Subcutaneous abdominal adipose tissue (tissue), 5 donors: ENCODE results near the gene SMAD5.
A peak's percentile ranks its signal among the peaks of the same experiment; 100 is the strongest.

Source experiments
- H3K27ac ChIP-seq: one replicate; pipeline ENCODE4 v1.7.0; 2013; ENCODE audit warnings: low read depth, mild to moderate bottlenecking, inconsistent platforms, low read length, moderate library complexity
- H3K27me3 ChIP-seq, 5 donors: one replicate each; pipeline ENCODE4 v1.7.0; 2013; ENCODE audit warnings: low read length in 5 of 5, inconsistent platforms in 1 of 5; ENCODE audit not compliant: control insufficient read depth in 5 of 5, insufficient read depth in 4 of 5
- H3K36me3 ChIP-seq, 5 donors: one replicate each; pipeline ENCODE4 v1.7.0; 2013; ENCODE audit warnings: low read length in 5 of 5; ENCODE audit not compliant: control insufficient read depth in 5 of 5, insufficient read depth in 5 of 5
- H3K4me1 ChIP-seq, 5 donors: one replicate each; pipeline ENCODE4 v1.7.0; 2013; ENCODE audit warnings: low read length in 5 of 5, mild to moderate bottlenecking in 3 of 5, moderate library complexity in 1 of 5; ENCODE audit not compliant: control insufficient read depth in 5 of 5, insufficient read depth in 5 of 5
- H3K4me3 ChIP-seq, 5 donors: one replicate each; pipeline ENCODE4 v1.7.0; 2013; ENCODE audit warnings: low read length in 5 of 5, low read depth in 1 of 5
- H3K9ac ChIP-seq, 5 donors: one replicate each; pipeline ENCODE4 v1.7.0; 2013; ENCODE audit warnings: low read length in 5 of 5, mild to moderate bottlenecking in 4 of 5, moderate library complexity in 3 of 5
- H3K9me3 ChIP-seq, 5 donors: one replicate each; pipeline ENCODE4 v1.7.0; 2013; ENCODE audit warnings: low read length in 5 of 5; ENCODE audit not compliant: control insufficient read depth in 5 of 5
- donor health status: healthy.
- donor health status: healthy.
- donor health status: healthy.
- donor health status: healthy.
- donor health status: healthy.

SMAD5 gene

DNA sequence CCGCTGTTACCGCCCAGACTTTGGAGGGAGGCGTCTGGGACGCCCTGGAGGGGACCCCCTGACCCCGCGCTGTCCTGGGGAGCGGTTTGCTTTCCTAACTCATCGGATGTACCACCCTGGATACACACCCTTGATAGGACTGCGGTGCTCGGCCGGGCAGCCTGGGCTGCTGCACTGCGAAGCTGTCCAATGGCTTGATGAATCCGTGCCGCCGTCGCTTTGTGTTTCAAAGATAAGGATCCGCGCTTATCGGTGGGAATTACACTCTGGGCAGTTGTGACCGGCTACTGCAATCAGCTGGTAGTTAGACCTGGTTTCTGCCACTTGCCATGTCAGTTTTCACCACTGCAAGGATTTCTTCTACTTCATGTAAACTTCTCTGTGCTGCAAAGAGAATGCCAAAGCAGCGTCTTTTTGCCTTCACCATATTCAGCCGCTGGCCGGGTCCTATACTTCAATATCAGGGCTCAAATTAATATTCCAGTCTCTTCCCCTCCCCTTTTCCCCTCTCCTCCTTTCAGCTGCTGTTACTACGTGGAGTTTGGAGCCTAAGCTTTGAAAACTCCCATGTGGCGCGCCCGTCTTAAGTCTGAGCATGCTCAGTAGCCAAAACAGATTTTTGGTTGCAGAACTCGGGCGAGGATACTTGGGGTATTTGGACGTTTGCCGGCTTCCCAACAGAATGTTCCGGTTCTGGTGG is 727 bp downstream of the SMAD5 start:
- Histone ChIP-seq H3K9me3 (no peaks in the 10 kb centered on the region), H3K4me3 (peak overlapping the region; percentile 78 to 97 (median 94)), H3K4me1 (peaks cover 2 to 42% (median 32%) of the 10 kb centered on the region in 5 donors), H3K9ac (peak overlapping the region; percentile 94 to 99 (median 99)), H3K27me3 (peaks cover 0 to 3% (median 0%) of the 10 kb centered on the region in 5 donors), H3K27ac (peak overlapping the region; percentile 92), H3K36me3 (no peaks in the 10 kb centered on the region)

- Histone ChIP-seq H3K4me1 (peaks cover 2 to 42% (median 33%) of the 10 kb centered on the region in 5 donors), H3K9me3 (no peaks in the 10 kb centered on the region), H3K27me3 (peaks cover 0 to 3% (median 0%) of the 10 kb centered on the region in 5 donors), H3K27ac (peak overlapping the region; percentile 92), H3K4me3 (peak overlapping the region; percentile 78 to 97 (median 94)), H3K36me3 (no peaks in the 10 kb centered on the region), H3K9ac (peak overlapping the region; percentile 94 to 99 (median 99))
These were observed 1.3 kb downstream of the SMAD5 start for GRCh38 chr5:136133922-136134379.

DNA sequence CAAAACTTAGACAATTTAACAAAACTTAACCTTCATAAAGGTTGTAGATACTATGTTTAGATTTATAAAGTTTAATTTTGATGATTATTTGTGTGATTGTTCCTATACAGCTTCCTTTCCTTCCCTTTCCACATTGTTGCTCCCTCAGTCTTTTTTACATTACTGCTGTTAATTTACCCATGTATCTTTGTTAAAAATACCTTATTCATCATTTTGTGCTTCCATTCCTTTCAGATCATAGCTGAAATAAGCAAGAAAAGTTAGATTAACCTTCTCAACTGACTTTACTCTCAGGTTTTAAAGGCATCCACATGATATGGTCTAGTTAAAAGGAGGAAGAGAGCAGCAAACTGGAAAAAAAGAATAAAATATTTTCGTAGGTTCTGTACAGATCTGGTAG is 2.0 kb downstream of the SMAD5 start:
- Histone ChIP-seq H3K36me3 (no peaks in the 10 kb centered on the region), H3K27ac (peak overlapping the region; percentile 60), H3K4me3 (peak overlapping the region in 2 of 5 donors; percentile 12 to 96), H3K9ac (peak overlapping the region; percentile 40 to 99 (median 61)), H3K4me1 (peaks cover 2 to 43% (median 35%) of the 10 kb centered on the region in 5 donors), H3K9me3 (no peaks in the 10 kb centered on the region), H3K27me3 (no peaks in the 10 kb centered on the region)

DNA sequence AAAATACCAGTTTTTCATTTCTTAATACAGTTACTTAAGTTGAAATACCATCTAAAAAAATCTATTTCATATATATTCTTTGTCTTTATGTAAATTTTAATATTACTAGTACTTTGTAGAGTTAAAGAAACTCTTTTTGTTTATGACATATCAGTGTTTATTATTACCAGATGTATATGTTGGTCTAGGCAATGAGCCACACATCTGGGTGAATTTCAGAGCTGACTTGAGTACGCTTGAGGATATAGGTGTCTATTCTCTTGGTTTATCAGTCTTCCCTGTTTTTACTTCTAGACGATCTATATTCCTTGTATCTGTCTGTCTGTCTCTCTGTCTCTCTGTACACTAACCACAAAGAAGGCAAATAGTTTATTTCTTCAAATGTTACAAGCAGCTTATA is 2.9 kb downstream of the SMAD5 start:
- Histone ChIP-seq H3K4me1 (peaks cover 2 to 46% (median 41%) of the 10 kb centered on the region in 5 donors), H3K36me3 (no peaks in the 10 kb centered on the region), H3K9ac (peak overlapping the region in 3 of 5 donors; percentile 61 to 99 (median 66)), H3K9me3 (no peaks in the 10 kb centered on the region), H3K27ac (no peak overlapping the region), H3K27me3 (no peaks in the 10 kb centered on the region), H3K4me3 (no peak overlapping the region)

- peaks cover 2 to 44% (median 35%) of the 10 kb centered on the region in 5 donors for H3K4me1 ChIP-seq
- no peaks in the 10 kb centered on the region for H3K9me3 ChIP-seq
- no peak overlapping the region for H3K27ac ChIP-seq
- H3K36me3 ChIP-seq: no peaks in the 10 kb centered on the region
- no peak overlapping the region for H3K4me3 ChIP-seq
- peak overlapping the region in 2 of 5 donors; percentile 1 to 27 for H3K9ac ChIP-seq
- no peaks in the 10 kb centered on the region for H3K27me3 ChIP-seq
These were observed 5.0 kb downstream of the SMAD5 start for GRCh38 chr5:136137497-136138220.

DNA sequence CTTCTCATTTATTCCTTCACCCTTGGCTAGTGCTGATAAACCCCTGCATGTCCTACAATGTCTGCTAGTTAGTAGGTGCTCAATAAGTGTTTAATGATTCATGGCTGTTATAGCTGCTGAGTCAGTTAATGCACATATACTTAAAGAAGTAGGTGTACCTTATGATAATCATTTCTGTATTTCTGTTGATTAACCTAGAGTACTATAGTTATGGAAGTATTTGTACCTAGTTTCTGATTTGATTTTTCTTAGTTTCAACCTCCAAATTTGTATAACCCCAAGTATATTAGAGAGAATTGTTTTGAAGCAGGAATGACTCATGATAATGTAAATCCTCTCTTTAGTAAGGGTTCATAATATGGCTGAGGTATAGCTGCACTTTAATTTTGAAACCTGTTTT is 8.9 kb downstream of the SMAD5 start:
- no peaks in the 10 kb centered on the region for H3K9me3 ChIP-seq
- no peak overlapping the region for H3K9ac ChIP-seq
- no peak overlapping the region for H3K4me3 ChIP-seq
- H3K27ac ChIP-seq: no peak overlapping the region
- no peaks in the 10 kb centered on the region for H3K27me3 ChIP-seq
- peaks cover 2 to 52% (median 29%) of the 10 kb centered on the region in 5 donors for H3K4me1 ChIP-seq
- H3K36me3 ChIP-seq: no peaks in the 10 kb centered on the region

- Histone ChIP-seq H3K4me1 (peaks cover 0 to 44% (median 21%) of the 10 kb centered on the region in 5 donors), H3K9me3 (no peaks in the 10 kb centered on the region), H3K4me3 (no peak overlapping the region), H3K27ac (no peak overlapping the region), H3K27me3 (no peaks in the 10 kb centered on the region), H3K36me3 (no peaks in the 10 kb centered on the region), H3K9ac (no peak overlapping the region)
These were observed 10.7 kb downstream of the SMAD5 start for GRCh38 chr5:136143312-136143711.

GRCh38 chr5:136143763-136144162 is 11.1 kb downstream of the SMAD5 start:
- H3K27me3 ChIP-seq: no peaks in the 10 kb centered on the region
- H3K36me3 ChIP-seq: no peaks in the 10 kb centered on the region
- peaks cover 0 to 41% (median 21%) of the 10 kb centered on the region in 5 donors for H3K4me1 ChIP-seq
- H3K9me3 ChIP-seq: no peaks in the 10 kb centered on the region
- no peak overlapping the region for H3K9ac ChIP-seq
- no peak overlapping the region for H3K4me3 ChIP-seq
- no peak overlapping the region for H3K27ac ChIP-seq

DNA sequence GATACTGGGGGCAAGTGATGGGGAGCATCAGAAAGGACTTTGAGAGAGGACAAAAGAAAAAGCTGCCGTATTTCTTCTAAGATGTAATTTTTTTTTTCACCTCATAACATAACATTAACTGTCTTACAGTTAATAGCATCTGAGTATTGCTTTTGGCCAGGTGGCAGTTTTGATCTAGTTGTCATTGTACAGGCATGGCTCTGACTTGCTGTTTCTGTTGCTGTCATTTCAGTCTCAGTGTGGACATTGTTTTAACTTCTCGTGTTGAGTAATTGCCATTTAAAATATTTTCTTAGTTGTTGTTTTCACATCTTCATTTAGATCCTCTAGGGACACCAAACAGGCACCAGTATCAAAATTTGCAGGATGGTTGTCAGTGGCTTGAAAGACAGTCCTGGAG is 12.4 kb downstream of the SMAD5 start:
- Histone ChIP-seq H3K36me3 (no peaks in the 10 kb centered on the region), H3K4me3 (no peak overlapping the region), H3K4me1 (peaks cover 0 to 34% (median 17%) of the 10 kb centered on the region in 5 donors), H3K9ac (no peak overlapping the region), H3K27ac (no peak overlapping the region), H3K27me3 (no peaks in the 10 kb centered on the region), H3K9me3 (no peaks in the 10 kb centered on the region)

- peaks cover 0 to 28% (median 15%) of the 10 kb centered on the region in 5 donors for H3K4me1 ChIP-seq
- no peak overlapping the region for H3K4me3 ChIP-seq
These were observed 13.6 kb downstream of the SMAD5 start for GRCh38 chr5:136146201-136146600.

More at GRCh38 chr5:136146201-136146600, 13.6 kb downstream of the SMAD5 start:
- Histone ChIP-seq H3K27me3 (no peaks in the 10 kb centered on the region), H3K27ac (no peak overlapping the region), H3K36me3 (no peaks in the 10 kb centered on the region), H3K9me3 (no peaks in the 10 kb centered on the region), H3K9ac (no peak overlapping the region)
